ENCODE measurements around the gene SEC61G.

Gene SEC61G

GRCh38 chr7:54758702-54759592 is at the start of gene SEC61G:
SEC61G (minus strand) TSS chr7:54759211; CDS start chr7:54757588, 1,623 bp downstream.
- Histone ChIP-seq H3K4me3 (ENCODE audit: low read depth in 1 of 2, low read length in 2 of 2) (peak within 1 kb of the TSS; percentile 77 to 86), H3K9me3 (ENCODE audit: low read length) (no peaks in the 10 kb centered on the region), H3K27ac (ENCODE audit: low read depth, low read length) (peak within 1 kb of the TSS; percentile 52), H3K36me3 (ENCODE audit: insufficient read depth, low read length) (peaks cover 15% of the 10 kb centered on the region), H3K9ac (ENCODE audit: low read length) (peak within 1 kb of the TSS; percentile 71), H3K4me1 (ENCODE audit: insufficient read depth, low read length) (peaks cover 20% of the 10 kb centered on the region), H3K27me3 (ENCODE audit: control insufficient read depth in 1 of 2, insufficient read depth in 2 of 2, low read length in 2 of 2) (no peaks in the 10 kb centered on the region)

GRCh38 chr7:54802841-54803240 is 43.8 kb upstream of the SEC61G start:
- Histone ChIP-seq H3K36me3 (ENCODE audit: insufficient read depth, low read length) (no peaks in the 10 kb centered on the region), H3K4me1 (ENCODE audit: insufficient read depth, low read length) (no peaks in the 10 kb centered on the region), H3K27ac (ENCODE audit: low read depth, low read length) (no peak overlapping the region), H3K9me3 (ENCODE audit: low read length) (no peaks in the 10 kb centered on the region), H3K9ac (ENCODE audit: low read length) (no peak overlapping the region), H3K27me3 (ENCODE audit: control insufficient read depth in 1 of 2, insufficient read depth in 2 of 2, low read length in 2 of 2) (no peaks in the 10 kb centered on the region), H3K4me3 (ENCODE audit: low read depth in 1 of 2, low read length in 2 of 2) (no peak overlapping the region)

- H3K9me3 ChIP-seq (ENCODE audit: low read length): no peaks in the 10 kb centered on the region
These were observed 43.1 kb upstream of the SEC61G start for GRCh38 chr7:54802114-54802513.

GRCh38 chr7:54799792-54800191 is 40.8 kb upstream of the SEC61G start:
- Histone ChIP-seq H3K4me1 (ENCODE audit: insufficient read depth, low read length) (no peaks in the 10 kb centered on the region), H3K9me3 (ENCODE audit: low read length) (no peaks in the 10 kb centered on the region), H3K9ac (ENCODE audit: low read length) (no peak overlapping the region), H3K27ac (ENCODE audit: low read depth, low read length) (no peak overlapping the region), H3K36me3 (ENCODE audit: insufficient read depth, low read length) (no peaks in the 10 kb centered on the region), H3K4me3 (ENCODE audit: low read depth in 1 of 2, low read length in 2 of 2) (no peak overlapping the region), H3K27me3 (ENCODE audit: control insufficient read depth in 1 of 2, insufficient read depth in 2 of 2, low read length in 2 of 2) (no peaks in the 10 kb centered on the region)

More at GRCh38 chr7:54802114-54802513, 43.1 kb upstream of the SEC61G start:
- Histone ChIP-seq H3K36me3 (ENCODE audit: insufficient read depth, low read length) (no peaks in the 10 kb centered on the region), H3K4me3 (ENCODE audit: low read depth in 1 of 2, low read length in 2 of 2) (no peak overlapping the region), H3K27me3 (ENCODE audit: control insufficient read depth in 1 of 2, insufficient read depth in 2 of 2, low read length in 2 of 2) (no peaks in the 10 kb centered on the region), H3K4me1 (ENCODE audit: insufficient read depth, low read length) (no peaks in the 10 kb centered on the region), H3K9ac (ENCODE audit: low read length) (no peak overlapping the region), H3K27ac (ENCODE audit: low read depth, low read length) (no peak overlapping the region)

- H3K4me1 ChIP-seq (ENCODE audit: insufficient read depth, low read length): no peaks in the 10 kb centered on the region
- H3K9me3 ChIP-seq (ENCODE audit: low read length): no peaks in the 10 kb centered on the region
- no peak overlapping the region for H3K9ac ChIP-seq (ENCODE audit: low read length)
- H3K4me3 ChIP-seq (ENCODE audit: low read depth in 1 of 2, low read length in 2 of 2): no peak overlapping the region
- H3K36me3 ChIP-seq (ENCODE audit: insufficient read depth, low read length): no peaks in the 10 kb centered on the region
- no peak overlapping the region for H3K27ac ChIP-seq (ENCODE audit: low read depth, low read length)
- H3K27me3 ChIP-seq (ENCODE audit: control insufficient read depth in 1 of 2, insufficient read depth in 2 of 2, low read length in 2 of 2): no peaks in the 10 kb centered on the region
These were observed 39.5 kb upstream of the SEC61G start for GRCh38 chr7:54798530-54798929.

DNA sequence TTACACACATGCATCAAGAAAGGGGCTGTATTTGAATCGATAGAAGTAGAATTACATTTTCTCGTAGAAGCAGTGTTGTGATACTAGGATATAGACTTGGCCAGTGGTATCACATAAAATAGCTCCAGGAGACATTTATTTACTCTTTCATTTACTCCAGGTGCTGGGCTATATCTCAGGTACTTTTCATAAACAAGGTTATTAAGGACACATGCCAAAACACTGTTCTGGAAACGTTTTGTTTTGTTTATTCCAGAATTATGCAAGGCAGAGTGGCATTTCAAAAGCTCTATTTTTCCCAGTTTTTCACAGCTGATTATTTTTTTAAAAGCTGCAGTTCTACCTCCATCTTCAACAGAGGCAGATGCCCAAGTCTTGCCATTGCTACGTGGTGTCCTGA is 37.8 kb upstream of the SEC61G start:
- Histone ChIP-seq H3K27me3 (ENCODE audit: control insufficient read depth in 1 of 2, insufficient read depth in 2 of 2, low read length in 2 of 2) (no peaks in the 10 kb centered on the region), H3K27ac (ENCODE audit: low read depth, low read length) (no peak overlapping the region), H3K4me3 (ENCODE audit: low read depth in 1 of 2, low read length in 2 of 2) (no peak overlapping the region), H3K9ac (ENCODE audit: low read length) (no peak overlapping the region), H3K36me3 (ENCODE audit: insufficient read depth, low read length) (no peaks in the 10 kb centered on the region), H3K4me1 (ENCODE audit: insufficient read depth, low read length) (no peaks in the 10 kb centered on the region), H3K9me3 (ENCODE audit: low read length) (no peaks in the 10 kb centered on the region)

GRCh38 chr7:54796150-54796549 is 37.1 kb upstream of the SEC61G start:
- no peak overlapping the region for H3K4me3 ChIP-seq (ENCODE audit: low read depth in 1 of 2, low read length in 2 of 2)
- no peaks in the 10 kb centered on the region for H3K27me3 ChIP-seq (ENCODE audit: control insufficient read depth in 1 of 2, insufficient read depth in 2 of 2, low read length in 2 of 2)
- H3K4me1 ChIP-seq (ENCODE audit: insufficient read depth, low read length): no peaks in the 10 kb centered on the region
- no peak overlapping the region for H3K9ac ChIP-seq (ENCODE audit: low read length)
- no peaks in the 10 kb centered on the region for H3K9me3 ChIP-seq (ENCODE audit: low read length)
- no peak overlapping the region for H3K27ac ChIP-seq (ENCODE audit: low read depth, low read length)
- no peaks in the 10 kb centered on the region for H3K36me3 ChIP-seq (ENCODE audit: insufficient read depth, low read length)

DNA sequence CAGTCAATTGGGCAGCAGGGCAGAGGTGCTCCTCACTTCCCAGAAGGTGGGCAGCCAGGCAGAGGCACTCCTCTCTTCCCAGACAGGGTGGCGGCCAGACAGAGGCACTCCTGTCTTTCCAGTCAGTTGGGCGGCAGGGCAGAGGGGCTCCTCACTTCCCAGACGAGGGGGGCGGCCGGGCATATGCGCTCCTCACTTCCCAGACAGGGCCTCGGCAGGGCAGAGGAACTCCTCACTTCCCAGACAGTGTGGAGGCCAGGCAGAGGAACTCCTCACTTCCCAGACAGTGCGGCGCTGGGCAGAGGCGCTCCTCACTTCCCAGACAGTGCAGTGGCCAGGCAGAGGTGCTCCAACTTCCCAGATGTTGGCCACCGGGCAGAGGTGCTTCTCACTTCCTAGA is 33.4 kb upstream of the SEC61G start:
- H3K36me3 ChIP-seq (ENCODE audit: insufficient read depth, low read length): no peaks in the 10 kb centered on the region
- no peak overlapping the region for H3K27ac ChIP-seq (ENCODE audit: low read depth, low read length)
- H3K9ac ChIP-seq (ENCODE audit: low read length): no peak overlapping the region
- no peaks in the 10 kb centered on the region for H3K4me1 ChIP-seq (ENCODE audit: insufficient read depth, low read length)
- H3K4me3 ChIP-seq (ENCODE audit: low read depth in 1 of 2, low read length in 2 of 2): no peak overlapping the region
- no peaks in the 10 kb centered on the region for H3K9me3 ChIP-seq (ENCODE audit: low read length)
- H3K27me3 ChIP-seq (ENCODE audit: control insufficient read depth in 1 of 2, insufficient read depth in 2 of 2, low read length in 2 of 2): no peaks in the 10 kb centered on the region

GRCh38 chr7:54788664-54789063 is 29.7 kb upstream of the SEC61G start:
- no peaks in the 10 kb centered on the region for H3K9me3 ChIP-seq (ENCODE audit: low read length)
- no peak overlapping the region for H3K9ac ChIP-seq (ENCODE audit: low read length)
- no peak overlapping the region for H3K4me3 ChIP-seq (ENCODE audit: low read depth in 1 of 2, low read length in 2 of 2)

GRCh38 chr7:54785261-54785660 is 26.2 kb upstream of the SEC61G start:
- Histone ChIP-seq H3K4me1 (ENCODE audit: insufficient read depth, low read length) (no peaks in the 10 kb centered on the region), H3K9ac (ENCODE audit: low read length) (no peak overlapping the region), H3K27me3 (ENCODE audit: control insufficient read depth in 1 of 2, insufficient read depth in 2 of 2, low read length in 2 of 2) (no peaks in the 10 kb centered on the region), H3K27ac (ENCODE audit: low read depth, low read length) (no peak overlapping the region), H3K4me3 (ENCODE audit: low read depth in 1 of 2, low read length in 2 of 2) (no peak overlapping the region), H3K36me3 (ENCODE audit: insufficient read depth, low read length) (no peaks in the 10 kb centered on the region), H3K9me3 (ENCODE audit: low read length) (no peaks in the 10 kb centered on the region)

More at GRCh38 chr7:54788664-54789063, 29.7 kb upstream of the SEC61G start:
- no peaks in the 10 kb centered on the region for H3K36me3 ChIP-seq (ENCODE audit: insufficient read depth, low read length)
- H3K27me3 ChIP-seq (ENCODE audit: control insufficient read depth in 1 of 2, insufficient read depth in 2 of 2, low read length in 2 of 2): no peaks in the 10 kb centered on the region
- no peak overlapping the region for H3K27ac ChIP-seq (ENCODE audit: low read depth, low read length)
- H3K4me1 ChIP-seq (ENCODE audit: insufficient read depth, low read length): no peaks in the 10 kb centered on the region

GRCh38 chr7:54783952-54784351 is 24.9 kb upstream of the SEC61G start:
- H3K9ac ChIP-seq (ENCODE audit: low read length): no peak overlapping the region
- H3K4me1 ChIP-seq (ENCODE audit: insufficient read depth, low read length): no peaks in the 10 kb centered on the region
- no peaks in the 10 kb centered on the region for H3K36me3 ChIP-seq (ENCODE audit: insufficient read depth, low read length)
- H3K4me3 ChIP-seq (ENCODE audit: low read depth in 1 of 2, low read length in 2 of 2): no peak overlapping the region
- H3K27ac ChIP-seq (ENCODE audit: low read depth, low read length): no peak overlapping the region
- H3K9me3 ChIP-seq (ENCODE audit: low read length): no peaks in the 10 kb centered on the region
- no peaks in the 10 kb centered on the region for H3K27me3 ChIP-seq (ENCODE audit: control insufficient read depth in 1 of 2, insufficient read depth in 2 of 2, low read length in 2 of 2)

GRCh38 chr7:54782829-54783228 is 23.8 kb upstream of the SEC61G start:
- Histone ChIP-seq H3K4me1 (ENCODE audit: insufficient read depth, low read length) (no peaks in the 10 kb centered on the region), H3K9ac (ENCODE audit: low read length) (no peak overlapping the region), H3K27ac (ENCODE audit: low read depth, low read length) (no peak overlapping the region), H3K9me3 (ENCODE audit: low read length) (no peaks in the 10 kb centered on the region), H3K27me3 (ENCODE audit: control insufficient read depth in 1 of 2, insufficient read depth in 2 of 2, low read length in 2 of 2) (peaks cover 0 to under 1% of the 10 kb centered on the region in 2 donors), H3K4me3 (ENCODE audit: low read depth in 1 of 2, low read length in 2 of 2) (no peak overlapping the region), H3K36me3 (ENCODE audit: insufficient read depth, low read length) (no peaks in the 10 kb centered on the region)
